Right lobe of liver (tissue), 6 donors: Measurements from ENCODE around the gene SLC9A6. TPM values are rescaled to one million over a fixed set of nuclear protein-coding genes. Genes with fewer than 3 reads are reported as not detected.

Experiments
- ATAC-seq, 4 donors: fragments of 200-7000 bp; cut with Tn5 transposase; one replicate each; pipeline ENCODE4 v1.9.1; 2020; ENCODE audit warnings: mild to moderate bottlenecking in 4 of 4, moderate library complexity in 4 of 4
- DNase-seq, 3 donors: peaks; one replicate each; pipeline ENCODE4 v3.0.0-alpha.2; 2020
- H3K27ac ChIP-seq, 3 donors: fragments of 200-600 bp; one replicate each; pipeline ENCODE4 v1.8.0; 2022
- H3K27me3 ChIP-seq, 2 donors: fragments of 200-600 bp; one replicate each; pipeline ENCODE4 v1.8.0; 2022
- H3K36me3 ChIP-seq, 4 donors: fragments of 200-600 bp; sonication (generic) in 1 of 4; one replicate each; pipeline versions ENCODE4 v1.5.1 to v1.8.0; 2017 to 2022; ENCODE audit warnings: control low read depth in 1 of 4
- H3K4me1 ChIP-seq, 4 donors: fragments of 200-600 bp; sonication (generic) in 1 of 4; one replicate each; pipeline versions ENCODE4 v1.5.1 to v1.8.0; 2017 to 2022; ENCODE audit warnings: control low read depth in 1 of 4
- H3K4me3 ChIP-seq, 3 donors: fragments of 200-600 bp; one replicate each; pipeline ENCODE4 v1.8.0; 2022
- H3K9me3 ChIP-seq, 4 donors: fragments of 200-600 bp; sonication (generic) in 1 of 4; one replicate each; pipeline versions ENCODE4 v1.5.1 to v1.8.0; 2017 to 2022; ENCODE audit warnings: control low read depth in 1 of 4
- POLR2A ChIP-seq: fragments of 450-650 bp; IDR thresholded peaks from one replicate; pipeline ENCODE4 v1.6.1; 2017; ENCODE audit warnings: antibody characterized with exemption, mild to moderate bottlenecking
- WGBS: methylation state at CpG from one replicate; pipeline ENCODE4 v1.1.6; 2018; ENCODE audit warnings: low coverage, low lambda C conversion rate; ENCODE audit not compliant: insufficient coverage; ENCODE audit errors: missing lambda C conversion rate; 5-methylcytosine and 5-hydroxymethylcytosine counted together
- intact Hi-C, 2 donors: fragments of 100-400 bp; cut with DNase I; formaldehyde crosslinking; loops; one replicate each; pipeline versions ENCODE4 v1.11.2 to v1.14.1; 2022
- total RNA-seq, 6 experiments: library from RNA; depleted of rRNA in 2 of 6; stranded (reverse); fragments of >200 nt in 2 of 6; fragmentation: NEBNext Ultra II Directional in 3 of 6; extraction: Animal tissue kit (Norgen Biotek cat#: 25700) in 3 of 6; gene quantifications; one replicate each; pipeline versions ENCODE4 v1.1.0 to v1.2.4, GENCODE V29; 2016 to 2023
- TF ChIP-seq, protein P1 (sequence below), 4 donors: fragments of 200-600 bp in 3 of 4; fragments of 450-650 bp in 1 of 4; IDR thresholded peaks; one replicate each; pipeline versions ENCODE4 v1.5.1 to v1.8.0; 2016 to 2022; ENCODE audit warnings: antibody characterized with exemption in 4 of 4, mild to moderate bottlenecking in 2 of 4
- donor health status: DM: no; HTN: yes; CAD: no.
- donor health status: DM: no; HTN: no; CAD: no.
- donor health status: DM: no; HTN: no; CAD: no.
- donor health status: DM: no; HTN: yes; CAD: no.
- donor health status: DM: no; HTN: yes; CAD: no.

The SLC9A6 gene
- total RNA-seq, 6 experiments from 2014 or later = 3.6 to 7.6 (median 4.9) TPM

DNA sequence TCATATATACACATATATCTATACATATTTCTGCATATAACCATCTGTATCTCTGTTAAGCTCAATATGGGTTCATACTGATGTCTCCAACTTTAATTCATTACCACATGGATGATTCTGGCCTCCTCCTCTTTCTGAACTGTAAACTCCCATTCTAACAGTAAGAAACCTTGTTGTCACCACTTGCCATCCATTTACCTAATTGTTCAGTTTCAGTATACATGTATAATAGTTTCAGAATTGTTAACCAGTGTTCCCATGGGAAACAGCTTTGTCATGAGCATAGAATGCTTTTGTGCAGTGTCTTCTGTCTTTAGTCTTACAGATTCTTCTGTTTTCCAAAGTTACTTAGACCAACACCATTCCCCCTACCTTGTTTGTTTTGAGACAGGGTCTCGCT is 35.9 kb downstream of the SLC9A6 start:
- Histone ChIP-seq H3K4me1 (no peaks in the 10 kb centered on the region), H3K36me3 (no peaks in the 10 kb centered on the region), H3K27me3 (no peaks in the 10 kb centered on the region), H3K27ac (no peak overlapping the region), H3K4me3 (no peak overlapping the region), H3K9me3 (no peaks in the 10 kb centered on the region)
- intact Hi-C loops = no loop called here
- WGBS = 83% methylated on average over 1 of the region's 1 CpG
- DNase-seq = no peak
- no peak for TF ChIP-seq POLR2A
- TF ChIP-seq, protein P1, sequence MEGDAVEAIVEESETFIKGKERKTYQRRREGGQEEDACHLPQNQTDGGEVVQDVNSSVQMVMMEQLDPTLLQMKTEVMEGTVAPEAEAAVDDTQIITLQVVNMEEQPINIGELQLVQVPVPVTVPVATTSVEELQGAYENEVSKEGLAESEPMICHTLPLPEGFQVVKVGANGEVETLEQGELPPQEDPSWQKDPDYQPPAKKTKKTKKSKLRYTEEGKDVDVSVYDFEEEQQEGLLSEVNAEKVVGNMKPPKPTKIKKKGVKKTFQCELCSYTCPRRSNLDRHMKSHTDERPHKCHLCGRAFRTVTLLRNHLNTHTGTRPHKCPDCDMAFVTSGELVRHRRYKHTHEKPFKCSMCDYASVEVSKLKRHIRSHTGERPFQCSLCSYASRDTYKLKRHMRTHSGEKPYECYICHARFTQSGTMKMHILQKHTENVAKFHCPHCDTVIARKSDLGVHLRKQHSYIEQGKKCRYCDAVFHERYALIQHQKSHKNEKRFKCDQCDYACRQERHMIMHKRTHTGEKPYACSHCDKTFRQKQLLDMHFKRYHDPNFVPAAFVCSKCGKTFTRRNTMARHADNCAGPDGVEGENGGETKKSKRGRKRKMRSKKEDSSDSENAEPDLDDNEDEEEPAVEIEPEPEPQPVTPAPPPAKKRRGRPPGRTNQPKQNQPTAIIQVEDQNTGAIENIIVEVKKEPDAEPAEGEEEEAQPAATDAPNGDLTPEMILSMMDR (IDR thresholded peaks at IDR 0.05) = no peak
- no peak for ATAC-seq

DNA sequence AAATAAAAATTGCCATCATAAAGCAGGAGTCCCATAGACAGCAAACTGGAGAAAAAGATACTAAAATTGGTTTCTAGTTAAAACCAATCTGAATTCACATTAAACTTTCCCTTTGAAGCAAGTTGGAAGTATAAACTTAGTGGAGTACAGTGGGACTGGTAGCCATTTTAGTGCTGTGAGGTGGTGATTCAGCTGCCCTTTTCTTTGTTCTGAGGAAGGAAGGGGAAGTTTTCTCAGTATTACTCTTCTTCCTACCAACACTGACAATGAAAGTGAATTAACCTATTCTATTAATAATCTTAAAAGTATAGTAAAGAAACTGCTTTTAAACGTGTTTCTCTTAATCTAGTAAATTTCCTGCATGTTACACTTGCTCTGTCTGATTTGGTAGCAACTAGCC is 36.7 kb downstream of the SLC9A6 start:
- H3K9me3 ChIP-seq = no peaks in the 10 kb centered on the region
- 32% methylated on average over 1 of the region's 1 CpG for WGBS
- ATAC-seq = no peak

DNA sequence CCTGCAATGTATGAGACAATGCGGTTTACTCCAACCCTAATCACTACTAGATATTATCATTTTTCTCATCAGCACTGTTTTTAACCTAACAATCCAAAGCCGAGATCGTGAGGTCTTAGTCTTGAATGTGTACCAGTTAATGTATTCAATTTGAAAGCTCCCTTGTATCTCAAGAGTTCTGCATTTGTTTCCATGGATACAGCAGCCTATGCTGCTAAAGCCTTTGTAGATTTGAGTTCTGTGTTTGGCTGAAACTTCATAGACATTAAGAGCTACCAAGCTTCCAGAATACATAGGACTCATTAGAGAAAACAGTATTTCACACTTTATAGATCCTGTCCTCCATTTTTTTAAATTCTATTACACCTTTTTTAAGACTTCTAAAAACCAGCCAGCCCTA is 39.9 kb downstream of the SLC9A6 start:
- TF ChIP-seq, protein P1 (IDR thresholded peaks at IDR 0.05) = no peak
- no peak for TF ChIP-seq POLR2A
- ATAC-seq = no peak
- Histone ChIP-seq H3K36me3 (no peaks in the 10 kb centered on the region), H3K4me1 (no peaks in the 10 kb centered on the region), H3K27me3 (no peaks in the 10 kb centered on the region), H3K4me3 (no peak overlapping the region), H3K9me3 (no peaks in the 10 kb centered on the region), H3K27ac (no peak overlapping the region)
- WGBS = 51% methylated on average over 3 of the region's 3 CpGs
- intact Hi-C loops = no loop called here
- no peak for DNase-seq

More for the DNA sequence above, 36.7 kb downstream of the SLC9A6 start:
- no peaks in the 10 kb centered on the region for H3K4me1 ChIP-seq
- no peak overlapping the region for H3K27ac ChIP-seq
- TF ChIP-seq, protein P1 (IDR thresholded peaks at IDR 0.05) = no peak
- TF ChIP-seq POLR2A = no peak
- no peaks in the 10 kb centered on the region for H3K27me3 ChIP-seq
- no peak for DNase-seq
- H3K36me3 ChIP-seq = no peaks in the 10 kb centered on the region
- no peak overlapping the region for H3K4me3 ChIP-seq
- intact Hi-C loops = no loop called here

DNA sequence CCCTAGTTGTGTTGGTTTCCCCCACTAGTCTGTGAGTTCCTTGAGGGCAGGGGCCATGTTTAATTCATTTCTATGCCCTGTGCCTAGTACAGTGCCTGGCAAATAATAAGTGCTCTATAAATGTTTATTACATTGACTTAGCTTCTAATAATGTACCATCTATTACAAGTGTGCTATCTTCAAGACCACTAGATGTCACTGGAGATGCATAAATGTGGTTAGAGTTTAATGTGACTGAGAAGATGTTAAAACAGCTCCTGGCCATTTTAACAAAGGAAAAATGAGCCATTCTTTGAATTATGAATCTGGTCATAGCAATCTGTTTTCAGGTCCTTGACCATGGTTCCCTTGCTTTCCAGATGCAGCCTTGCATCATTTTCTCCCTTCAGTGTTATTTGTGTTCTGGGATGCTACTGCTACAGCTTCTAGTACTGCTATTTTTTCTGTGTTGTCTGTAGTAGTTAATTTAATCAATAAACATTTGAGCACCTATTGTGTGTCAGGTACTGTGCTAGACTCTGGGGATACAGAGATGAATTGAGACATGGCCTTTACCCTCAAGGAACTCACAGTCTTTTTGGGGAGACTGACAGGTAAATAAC is 43.2 kb downstream of the SLC9A6 start:
- Histone ChIP-seq H3K4me1 (no peaks in the 10 kb centered on the region), H3K4me3 (no peak overlapping the region), H3K27me3 (no peaks in the 10 kb centered on the region), H3K9me3 (no peaks in the 10 kb centered on the region), H3K27ac (no peak overlapping the region), H3K36me3 (no peaks in the 10 kb centered on the region)
- DNase-seq (no peak), ATAC-seq (peak; percentile 66 to 82 (median 78))
- TF ChIP-seq POLR2A = no peak
- TF ChIP-seq, protein P1 (IDR thresholded peaks at IDR 0.05) = peak; percentile 66 to 79 (median 70)
- intact Hi-C loops = no loop called here

DNA sequence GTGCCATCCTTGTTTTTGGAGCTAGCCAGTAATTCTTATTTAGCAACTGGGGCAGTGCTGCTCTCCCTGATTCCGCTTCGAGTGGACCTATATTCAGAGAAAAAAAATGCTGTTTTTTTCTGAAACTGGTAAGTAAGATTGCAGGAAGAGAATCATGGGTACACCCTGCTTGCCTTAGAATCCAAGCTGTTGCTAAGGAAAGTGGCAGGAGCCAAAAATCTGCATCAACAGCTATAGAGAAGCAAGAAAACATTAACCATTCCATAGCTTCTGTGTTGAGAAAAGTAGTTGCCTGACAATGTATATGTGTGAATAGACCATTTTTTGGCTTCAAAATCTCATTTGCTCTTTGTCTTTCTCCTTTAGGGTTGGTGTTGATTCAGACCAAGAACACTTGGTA is 44.5 kb downstream of the SLC9A6 start:
- intact Hi-C loops = loop anchor here in 1 of 2 donors (10.0 kb wide), 1 partner anchor 135 kb away; no protein-coding TSS in a partner anchor
- H3K27me3 ChIP-seq = no peaks in the 10 kb centered on the region
- H3K36me3 ChIP-seq = no peaks in the 10 kb centered on the region
- no peak overlapping the region for H3K4me3 ChIP-seq
- no peak overlapping the region for H3K27ac ChIP-seq
- H3K9me3 ChIP-seq = no peaks in the 10 kb centered on the region
- TF ChIP-seq POLR2A = no peak
- TF ChIP-seq, protein P1 (IDR thresholded peaks at IDR 0.05) = no peak
- ATAC-seq (no peak), DNase-seq (no peak)
- no peaks in the 10 kb centered on the region for H3K4me1 ChIP-seq
- WGBS = 50% methylated on average over 2 of the region's 2 CpGs
